ENCODE results near the gene TNN.

TNN gene

DNA sequence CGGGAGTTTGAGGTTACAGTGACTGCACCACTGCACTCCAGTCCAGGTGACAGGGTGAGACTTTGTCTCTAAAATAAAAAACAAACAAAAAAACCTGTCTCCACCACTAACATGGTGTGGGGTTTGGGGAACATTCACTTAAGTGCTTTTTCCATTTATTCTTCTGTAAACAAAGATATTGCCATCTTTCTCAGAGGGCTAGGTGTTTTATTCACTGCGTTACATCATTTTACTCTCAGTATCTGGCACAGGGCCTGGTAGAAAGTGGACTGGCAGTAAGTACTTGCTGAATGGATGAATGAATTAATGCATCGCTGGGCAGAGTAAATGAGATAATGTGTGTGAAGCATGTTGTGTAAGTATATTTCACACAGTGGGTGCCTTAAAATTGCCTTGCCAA lies 104.9 kb downstream of the TNN start:
- DNase-seq (ENCODE audit: low read depth in 2 of 2, low spot score in 1 of 2) = no peak

DNA sequence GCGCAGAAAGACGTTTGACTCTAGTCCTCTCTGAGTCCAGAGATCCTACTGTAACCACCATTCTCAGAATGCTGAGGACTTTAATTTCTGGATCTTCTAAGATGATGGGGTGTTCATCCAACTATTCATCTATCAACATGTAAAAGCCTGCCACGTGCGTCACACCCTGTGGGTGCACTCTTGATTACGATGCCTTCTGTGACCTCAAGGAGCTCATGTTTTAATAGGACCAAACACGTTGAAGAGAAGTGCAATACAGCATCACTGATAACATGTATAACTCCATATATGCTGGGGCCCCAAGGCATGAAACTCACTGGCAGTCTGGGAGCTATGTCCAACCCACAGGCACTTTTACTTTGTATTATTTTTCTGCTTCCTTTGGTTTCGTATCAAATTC lies 105.9 kb downstream of the TNN start:
- no peak for DNase-seq (ENCODE audit: low read depth in 2 of 2, low spot score in 1 of 2)

DNA sequence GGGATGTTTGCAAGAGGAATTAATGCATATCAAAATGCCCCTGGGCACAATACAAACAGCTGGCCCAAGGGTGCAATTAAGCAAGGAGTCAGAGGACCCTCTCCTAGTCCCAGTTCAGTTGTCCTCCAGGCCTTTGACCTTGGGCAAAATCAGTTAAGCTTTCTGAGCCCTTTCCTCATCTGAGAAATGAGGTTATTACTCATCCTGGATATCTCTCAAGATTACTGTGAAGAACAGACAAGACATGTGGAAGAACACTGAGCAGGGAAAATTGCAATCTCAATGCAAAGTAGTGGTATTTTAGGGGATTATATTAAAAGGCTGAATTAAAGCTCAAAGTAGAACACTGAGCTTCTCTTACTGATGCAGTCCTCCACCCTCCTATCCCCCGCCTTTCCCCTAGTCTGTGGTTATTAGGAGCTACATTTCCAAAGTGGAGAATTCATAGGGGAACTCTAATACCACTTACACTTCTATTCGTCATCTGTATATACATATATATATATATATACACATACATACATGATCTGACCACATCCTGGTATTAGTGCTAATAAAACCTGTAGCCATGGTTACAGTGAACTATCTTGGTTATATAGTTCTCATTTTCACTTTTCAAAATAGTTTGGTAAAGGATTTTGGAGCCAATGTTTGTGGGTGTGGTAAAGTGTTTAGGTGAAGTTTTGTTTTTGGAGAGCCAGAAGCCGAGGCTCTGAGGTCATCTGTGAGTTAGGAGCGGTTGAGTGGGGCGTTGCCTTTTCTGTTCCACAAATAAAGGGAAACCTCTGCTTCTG lies 106.9 kb downstream of the TNN start:
- no peak for DNase-seq (ENCODE audit: low read depth in 2 of 2, low spot score in 1 of 2)

DNA sequence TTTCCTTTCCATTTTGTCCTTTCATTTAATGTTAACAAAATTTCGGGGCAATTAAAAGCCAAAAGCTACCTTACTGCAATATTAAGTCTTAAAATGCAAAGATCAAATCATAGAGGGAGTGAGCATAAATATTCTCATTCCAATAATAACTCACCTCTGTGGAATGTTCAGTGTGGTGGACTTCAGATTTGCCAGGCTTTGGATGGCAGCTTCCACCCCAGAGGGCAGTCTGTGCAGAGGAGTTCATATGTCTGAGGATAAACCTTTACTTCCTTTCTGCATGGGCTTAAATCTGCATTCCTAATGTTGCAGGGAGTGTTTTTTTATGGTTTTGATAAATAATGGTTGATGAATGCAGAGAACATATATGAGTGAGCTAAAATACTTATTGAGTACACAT lies 108.6 kb downstream of the TNN start:
- DNase-seq (ENCODE audit: low read depth in 2 of 2, low spot score in 1 of 2) = no peak

- no peak for DNase-seq (ENCODE audit: low read depth in 2 of 2, low spot score in 1 of 2)
Observed at GRCh38 chr1:175178056-175178455, 110.4 kb downstream of the TNN start.

- no peak for DNase-seq (ENCODE audit: low read depth in 2 of 2, low spot score in 1 of 2)
Observed at GRCh38 chr1:175178456-175178855, 110.8 kb downstream of the TNN start.

- no peak for DNase-seq (ENCODE audit: low read depth in 2 of 2, low spot score in 1 of 2)
Observed at GRCh38 chr1:175179837-175180590, 112.4 kb downstream of the TNN start.

GRCh38 chr1:175182201-175182746 lies 114.6 kb downstream of the TNN start:
- no peak for DNase-seq (ENCODE audit: low read depth in 2 of 2, low spot score in 1 of 2)

DNA sequence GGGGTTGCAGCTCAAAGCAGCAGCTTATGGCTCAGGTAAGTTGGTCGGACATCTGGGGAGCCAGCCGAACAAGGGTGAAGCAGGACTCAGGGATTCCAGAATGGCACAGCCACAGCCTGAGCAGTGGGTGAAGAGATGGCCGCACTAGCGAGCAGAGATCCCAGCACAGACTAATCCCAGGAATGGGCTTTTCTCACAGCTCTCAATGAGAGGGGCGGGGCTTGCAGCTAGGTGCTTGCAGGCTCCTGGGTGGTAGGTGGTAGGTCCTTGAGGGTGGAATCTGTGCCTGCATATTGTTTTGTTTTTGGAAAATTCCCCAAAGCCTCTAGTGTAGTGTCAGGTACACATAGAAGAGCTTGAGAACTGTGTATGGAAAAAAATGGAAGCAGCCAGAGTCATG lies 116.0 kb downstream of the TNN start:
- no peak for DNase-seq (ENCODE audit: low read depth in 2 of 2, low spot score in 1 of 2)

DNA sequence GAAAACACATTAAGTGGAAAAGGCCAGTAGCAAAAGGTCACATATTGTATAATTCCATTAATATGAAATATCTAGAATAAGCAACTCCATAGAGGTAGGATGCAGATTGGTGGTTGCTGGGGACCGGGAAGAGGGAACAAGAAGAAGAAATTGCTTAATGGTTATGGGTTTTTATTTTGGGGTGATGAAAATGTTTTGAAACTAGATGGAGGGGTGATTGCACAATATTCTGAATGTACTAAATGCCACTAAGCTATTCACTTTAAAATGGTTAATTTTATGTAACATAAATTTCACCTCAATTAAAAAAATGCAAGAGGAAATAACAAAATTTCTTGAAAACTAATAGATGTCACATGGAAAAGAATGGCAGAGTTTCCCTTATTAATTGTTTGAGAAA lies 118.3 kb downstream of the TNN start:
- DNase-seq (ENCODE audit: low read depth in 2 of 2, low spot score in 1 of 2) = no peak

DNA sequence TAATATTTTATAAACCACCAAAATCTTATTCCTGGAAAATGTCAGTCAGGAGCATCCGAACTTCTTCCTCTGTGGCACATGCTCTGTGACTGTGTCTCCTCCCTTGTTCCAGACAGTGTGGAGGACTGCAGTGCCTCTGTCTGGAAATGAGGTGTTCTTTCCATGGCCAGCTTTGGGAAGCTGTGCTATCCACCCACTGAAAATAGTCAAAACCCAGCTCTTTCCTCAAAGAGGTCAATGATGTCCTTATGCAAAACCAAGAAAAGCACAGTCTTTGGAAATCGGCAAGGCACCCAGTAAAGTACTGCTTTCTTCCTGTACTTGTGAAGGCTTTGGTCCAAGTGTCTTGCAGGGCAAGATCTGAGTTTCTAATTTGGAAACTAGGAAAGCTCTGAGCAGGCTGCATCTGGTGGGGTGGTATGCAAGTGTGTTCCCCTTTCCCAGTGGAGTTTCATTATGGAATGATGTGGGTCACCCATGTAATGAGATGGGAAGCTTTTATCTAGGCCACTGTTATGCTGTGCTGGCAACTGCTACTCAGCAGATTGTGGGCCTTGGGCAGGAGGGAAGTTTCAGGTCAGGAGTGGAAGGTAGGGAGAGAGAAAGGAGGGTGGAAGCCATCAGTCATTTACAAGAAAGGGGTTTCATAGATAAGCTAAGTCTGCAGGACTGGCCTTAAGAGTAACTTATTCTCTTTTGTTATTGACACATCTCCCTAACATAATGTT lies 119.0 kb downstream of the TNN start:
- DNase-seq (ENCODE audit: low read depth in 2 of 2, low spot score in 1 of 2) = no peak

DNA sequence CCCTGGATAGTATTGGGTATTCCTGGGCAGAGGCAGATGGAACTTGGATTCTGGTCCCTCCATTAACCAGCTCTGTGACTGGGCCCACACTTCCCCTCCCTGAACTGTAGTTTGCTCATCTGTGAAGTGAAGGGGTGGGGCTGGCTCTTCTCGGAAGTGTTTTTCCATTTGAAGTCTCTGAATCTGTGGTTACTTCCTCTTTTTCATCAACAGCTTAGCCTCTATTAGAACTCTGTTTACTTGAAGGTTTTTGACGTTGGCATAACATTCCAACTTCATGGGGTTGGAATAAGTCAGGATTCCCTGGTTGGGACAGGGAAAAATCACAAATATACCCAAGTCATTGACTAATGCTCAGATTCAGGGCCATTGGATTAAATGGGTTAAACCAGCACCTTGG lies 121.3 kb downstream of the TNN start:
- peak in 1 of 2 donors; percentile 25 for DNase-seq (ENCODE audit: low read depth in 2 of 2, low spot score in 1 of 2)

GRCh38 chr1:175191659-175192058 lies 124.0 kb downstream of the TNN start:
- DNase-seq (ENCODE audit: low read depth in 2 of 2, low spot score in 1 of 2) = no peak

GRCh38 chr1:175192111-175192629 lies 124.5 kb downstream of the TNN start:
- DNase-seq (ENCODE audit: low read depth in 2 of 2, low spot score in 1 of 2) = no peak

DNA sequence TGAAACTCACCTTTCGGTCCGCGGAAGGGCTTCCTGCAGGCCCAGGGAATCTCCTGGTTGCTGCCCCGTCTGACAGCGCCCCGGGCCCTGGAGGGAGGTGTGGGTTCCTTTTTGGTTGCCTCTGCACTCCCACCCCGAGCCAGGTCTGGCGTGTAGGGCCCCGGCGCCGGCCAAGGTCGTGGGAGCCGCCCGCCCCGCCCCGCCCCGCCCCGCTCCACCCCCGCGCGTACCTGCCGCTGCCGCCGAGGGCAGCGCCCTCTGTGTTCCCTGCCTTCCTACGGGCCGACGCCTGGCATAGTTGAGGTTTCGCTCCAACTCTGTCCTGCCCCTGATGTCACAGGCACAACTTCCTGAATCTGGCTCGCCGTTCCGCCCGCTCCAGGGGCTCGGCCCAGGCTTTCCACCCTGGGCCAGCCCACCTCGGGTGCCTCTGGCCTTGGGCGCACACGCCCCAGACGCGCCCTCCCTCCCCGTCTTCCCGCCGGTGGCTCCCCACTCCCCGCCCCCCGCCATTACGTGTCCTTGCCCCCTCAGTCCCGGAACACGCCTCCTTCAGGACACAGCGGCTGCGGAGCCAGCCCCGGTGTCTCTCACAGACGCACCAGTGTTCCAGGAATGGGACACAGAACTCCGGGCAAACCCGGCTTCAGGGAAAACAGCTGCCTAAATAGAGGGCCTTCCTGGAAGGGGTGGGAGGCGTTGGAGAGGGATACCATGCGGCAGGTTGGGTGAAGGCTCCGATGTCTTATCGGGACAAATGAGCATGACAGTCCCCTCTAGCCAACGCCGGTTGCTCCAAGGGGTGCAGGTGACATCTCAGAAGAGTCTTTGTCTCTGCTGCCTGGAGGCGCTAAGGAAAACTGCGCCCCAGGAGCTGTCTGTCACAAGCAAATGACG lies 125.2 kb downstream of the TNN start, which contains the start of gene KIAA0040:
TSS of gene KIAA0040 (minus strand) at position 147 of the 897 bp plus-strand sequence. CDS start 31,763 bp downstream, outside the sequence.
- peak; percentile 10 to 26 for DNase-seq (ENCODE audit: low read depth in 2 of 2, low spot score in 1 of 2)

- no peak for DNase-seq (ENCODE audit: low read depth in 2 of 2, low spot score in 1 of 2)
Observed at GRCh38 chr1:175193527-175193910, 125.9 kb downstream of the TNN start.

DNA sequence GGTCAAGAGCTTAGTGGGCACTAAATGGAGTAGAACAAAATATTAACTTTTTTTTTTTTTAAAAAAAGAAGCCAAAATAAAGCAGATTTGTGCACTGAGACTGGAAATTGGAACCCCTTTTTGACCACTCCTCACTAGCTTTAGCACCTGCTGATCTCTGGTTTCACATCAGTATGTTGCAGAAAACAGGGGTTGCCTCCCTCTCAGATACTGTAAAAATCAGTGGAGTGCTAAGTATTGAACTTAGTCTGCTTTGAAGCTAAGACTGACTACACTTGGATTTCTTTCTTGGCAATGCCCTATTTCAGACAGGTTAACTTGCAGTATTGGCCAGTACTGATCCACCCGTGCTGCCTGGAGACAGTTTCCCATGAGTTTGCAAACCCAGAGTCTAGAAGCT lies 127.6 kb downstream of the TNN start:
- no peak for DNase-seq (ENCODE audit: low read depth in 2 of 2, low spot score in 1 of 2)

DNA sequence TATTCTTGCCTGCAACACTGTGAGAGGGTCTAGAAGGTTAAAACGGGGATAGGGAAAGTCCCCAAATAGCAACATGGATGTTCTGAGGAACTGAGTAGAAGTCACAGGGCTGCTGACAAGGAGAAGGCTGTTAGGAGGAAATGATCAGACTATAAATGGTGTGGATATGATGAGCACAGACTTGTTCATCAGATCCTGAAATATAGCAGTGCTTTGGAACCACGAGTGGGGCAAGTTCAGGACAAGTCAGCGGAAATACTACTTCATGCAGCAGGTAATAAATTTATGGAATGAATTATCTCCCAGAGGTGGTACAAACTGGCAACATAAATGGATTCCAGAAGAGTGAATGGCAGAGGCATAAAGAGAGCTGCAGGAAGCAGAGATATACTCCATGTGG lies 128.2 kb downstream of the TNN start:
- DNase-seq (ENCODE audit: low read depth in 2 of 2, low spot score in 1 of 2) = no peak

- DNase-seq (ENCODE audit: low read depth in 2 of 2, low spot score in 1 of 2) = no peak
Observed at GRCh38 chr1:175197531-175197930, 129.9 kb downstream of the TNN start.
